ENCODE data around the gene MDGA2.

GRCh38 chr14:47678157-47678556, 2.8 kb upstream of the MDGA2 start:
- TF ChIP-seq CTCF (IDR thresholded peaks at IDR 0.05; ENCODE audit: control extremely low read depth in 1 of 3, insufficient read depth in 1 of 3, low read depth in 1 of 3, low read length in 3 of 3) (peak in 2 of 3 experiments; percentile 12 to 40; a peak in 2 of 4 replicates), SIN3A (conservative IDR thresholded peaks at IDR 0.05 in 1 of 2, IDR thresholded peaks at IDR 0.05 in 1 of 2; ENCODE audit: low read depth in 1 of 2, low read length in 2 of 2) (no peak), ZNF274 (IDR thresholded peaks at IDR 0.05; ENCODE audit: borderline replicate concordance, extremely low read depth, low read length) (no peak), FOSL1 (IDR thresholded peaks at IDR 0.05; ENCODE audit: insufficient read depth, low read depth, low read length) (no peak), EZH2 (IDR thresholded peaks at IDR 0.05; ENCODE audit: low read depth, low read length, severe bottlenecking) (no peak), POLR2A (IDR thresholded peaks at IDR 0.05; ENCODE audit: control extremely low read depth in 1 of 2, low read depth in 2 of 2, low read length in 2 of 2) (no peak), CBX5 (IDR thresholded peaks at IDR 0.05; ENCODE audit: low read depth, low read length) (no peak), CEBPB (IDR thresholded peaks at IDR 0.05; ENCODE audit: low read depth, low read length) (no peak), TAF7 (optimal IDR thresholded peaks at IDR 0.05; ENCODE audit: borderline replicate concordance, low read depth, low read length) (no peak), YY1 (IDR thresholded peaks at IDR 0.05; ENCODE audit: low read depth, low read length) (no peak)

Measured in H1 (cell line).